ENCODE measurements around the gene SLC4A5. TPM values are rescaled to one million over a fixed set of nuclear protein-coding genes. Genes with fewer than 3 reads are reported as not detected.
A peak's percentile ranks its signal among the peaks of the same experiment; 100 is the strongest.

The SLC4A5 gene
- total RNA-seq, 1 donor from 2014 or later: 1.2 TPM

- ATAC-seq (no peak), DNase-seq (ENCODE audit: low spot score) (no peak)
Measured at GRCh38 chr2:74275228-74275627, 68.0 kb downstream of the SLC4A5 start.

GRCh38 chr2:74269667-74270066, 73.5 kb downstream of the SLC4A5 start:
- ATAC-seq: no peak
- DNase-seq (ENCODE audit: low spot score): no peak

- peak; percentile 96 for ATAC-seq
Measured at GRCh38 chr2:74267068-74267467, 76.1 kb downstream of the SLC4A5 start.

GRCh38 chr2:74264281-74264680, 78.9 kb downstream of the SLC4A5 start:
- ATAC-seq: no peak
- DNase-seq (ENCODE audit: low spot score): no peak

More at GRCh38 chr2:74267068-74267467, 76.1 kb downstream of the SLC4A5 start:
- no peak for DNase-seq (ENCODE audit: low spot score)

GRCh38 chr2:74262681-74263080, 80.5 kb downstream of the SLC4A5 start:
- DNase-seq (ENCODE audit: low spot score) (no peak), ATAC-seq (no peak)

GRCh38 chr2:74261204-74261864, 81.9 kb downstream of the SLC4A5 start:
- no peak for DNase-seq (ENCODE audit: low spot score)
- peak; percentile 59 for ATAC-seq

GRCh38 chr2:74260495-74260894, 82.7 kb downstream of the SLC4A5 start:
- DNase-seq (ENCODE audit: low spot score) (no peak), ATAC-seq (no peak)

- DNase-seq (ENCODE audit: low spot score) (no peak), ATAC-seq (no peak)
Measured at GRCh38 chr2:74259733-74260132, 83.5 kb downstream of the SLC4A5 start.

GRCh38 chr2:74259191-74259590, 84.0 kb downstream of the SLC4A5 start:
- no peak for ATAC-seq
- DNase-seq (ENCODE audit: low spot score): no peak

GRCh38 chr2:74255660-74256213, 87.5 kb downstream of the SLC4A5 start:
- DNase-seq (ENCODE audit: low spot score) (no peak), ATAC-seq (no peak)

GRCh38 chr2:74253971-74254310, 89.3 kb downstream of the SLC4A5 start:
- no peak for ATAC-seq

GRCh38 chr2:74253306-74253970, 89.8 kb downstream of the SLC4A5 start:
- ATAC-seq (no peak), DNase-seq (ENCODE audit: low spot score) (no peak)

More at GRCh38 chr2:74253971-74254310, 89.3 kb downstream of the SLC4A5 start:
- no peak for DNase-seq (ENCODE audit: low spot score)

- DNase-seq (ENCODE audit: low spot score) (no peak), ATAC-seq (no peak)
Measured at GRCh38 chr2:74252862-74253261, 90.4 kb downstream of the SLC4A5 start.

GRCh38 chr2:74252036-74252435, 91.2 kb downstream of the SLC4A5 start:
- no peak for DNase-seq (ENCODE audit: low spot score)
- no peak for ATAC-seq

GRCh38 chr2:74250189-74250631, 93.0 kb downstream of the SLC4A5 start:
- DNase-seq (ENCODE audit: low spot score) (peak; percentile 56), ATAC-seq (peak; percentile 89)

- ATAC-seq (no peak), DNase-seq (ENCODE audit: low spot score) (no peak)
Measured at GRCh38 chr2:74249406-74250122, 93.7 kb downstream of the SLC4A5 start.

- DNase-seq (ENCODE audit: low spot score) (no peak), ATAC-seq (no peak)
Measured at GRCh38 chr2:74246496-74247195, 96.6 kb downstream of the SLC4A5 start.

- DNase-seq (ENCODE audit: low spot score): no peak
- no peak for ATAC-seq
Measured at GRCh38 chr2:74244286-74244685, 98.9 kb downstream of the SLC4A5 start.

- ATAC-seq (no peak), DNase-seq (ENCODE audit: low spot score) (no peak)
Measured at GRCh38 chr2:74242354-74243071, 100.7 kb downstream of the SLC4A5 start.

GRCh38 chr2:74239346-74239745, 103.9 kb downstream of the SLC4A5 start:
- no peak for DNase-seq (ENCODE audit: low spot score)
- no peak for ATAC-seq
